ENCODE results near the gene TANC1.

GRCh38 chr2:159234868-159235267, 266.4 kb downstream of the TANC1 start:
- TF ChIP-seq EZH2 (IDR thresholded peaks at IDR 0.05; ENCODE audit: borderline replicate concordance, insufficient read depth, low read length, poor library complexity, severe bottlenecking) (no peak), CTCF (IDR thresholded peaks at IDR 0.05; ENCODE audit: poor library complexity, severe bottlenecking) (no peak), POLR2AphosphoS5 (IDR thresholded peaks at IDR 0.05) (no peak), RAD21 (conservative IDR thresholded peaks at IDR 0.05) (no peak), EP300 (conservative IDR thresholded peaks at IDR 0.05; ENCODE audit: poor library complexity, severe bottlenecking) (no peak), MXI1 (conservative IDR thresholded peaks at IDR 0.05; ENCODE audit: poor library complexity, severe bottlenecking) (no peak)
- TF ChIP-seq, protein P1, sequence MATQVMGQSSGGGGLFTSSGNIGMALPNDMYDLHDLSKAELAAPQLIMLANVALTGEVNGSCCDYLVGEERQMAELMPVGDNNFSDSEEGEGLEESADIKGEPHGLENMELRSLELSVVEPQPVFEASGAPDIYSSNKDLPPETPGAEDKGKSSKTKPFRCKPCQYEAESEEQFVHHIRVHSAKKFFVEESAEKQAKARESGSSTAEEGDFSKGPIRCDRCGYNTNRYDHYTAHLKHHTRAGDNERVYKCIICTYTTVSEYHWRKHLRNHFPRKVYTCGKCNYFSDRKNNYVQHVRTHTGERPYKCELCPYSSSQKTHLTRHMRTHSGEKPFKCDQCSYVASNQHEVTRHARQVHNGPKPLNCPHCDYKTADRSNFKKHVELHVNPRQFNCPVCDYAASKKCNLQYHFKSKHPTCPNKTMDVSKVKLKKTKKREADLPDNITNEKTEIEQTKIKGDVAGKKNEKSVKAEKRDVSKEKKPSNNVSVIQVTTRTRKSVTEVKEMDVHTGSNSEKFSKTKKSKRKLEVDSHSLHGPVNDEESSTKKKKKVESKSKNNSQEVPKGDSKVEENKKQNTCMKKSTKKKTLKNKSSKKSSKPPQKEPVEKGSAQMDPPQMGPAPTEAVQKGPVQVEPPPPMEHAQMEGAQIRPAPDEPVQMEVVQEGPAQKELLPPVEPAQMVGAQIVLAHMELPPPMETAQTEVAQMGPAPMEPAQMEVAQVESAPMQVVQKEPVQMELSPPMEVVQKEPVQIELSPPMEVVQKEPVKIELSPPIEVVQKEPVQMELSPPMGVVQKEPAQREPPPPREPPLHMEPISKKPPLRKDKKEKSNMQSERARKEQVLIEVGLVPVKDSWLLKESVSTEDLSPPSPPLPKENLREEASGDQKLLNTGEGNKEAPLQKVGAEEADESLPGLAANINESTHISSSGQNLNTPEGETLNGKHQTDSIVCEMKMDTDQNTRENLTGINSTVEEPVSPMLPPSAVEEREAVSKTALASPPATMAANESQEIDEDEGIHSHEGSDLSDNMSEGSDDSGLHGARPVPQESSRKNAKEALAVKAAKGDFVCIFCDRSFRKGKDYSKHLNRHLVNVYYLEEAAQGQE (IDR thresholded peaks at IDR 0.05; ENCODE audit: borderline replicate concordance): no peak

All from neural cell (in vitro differentiated cells).